Measurements from ENCODE around the gene OLFML3.

DNA sequence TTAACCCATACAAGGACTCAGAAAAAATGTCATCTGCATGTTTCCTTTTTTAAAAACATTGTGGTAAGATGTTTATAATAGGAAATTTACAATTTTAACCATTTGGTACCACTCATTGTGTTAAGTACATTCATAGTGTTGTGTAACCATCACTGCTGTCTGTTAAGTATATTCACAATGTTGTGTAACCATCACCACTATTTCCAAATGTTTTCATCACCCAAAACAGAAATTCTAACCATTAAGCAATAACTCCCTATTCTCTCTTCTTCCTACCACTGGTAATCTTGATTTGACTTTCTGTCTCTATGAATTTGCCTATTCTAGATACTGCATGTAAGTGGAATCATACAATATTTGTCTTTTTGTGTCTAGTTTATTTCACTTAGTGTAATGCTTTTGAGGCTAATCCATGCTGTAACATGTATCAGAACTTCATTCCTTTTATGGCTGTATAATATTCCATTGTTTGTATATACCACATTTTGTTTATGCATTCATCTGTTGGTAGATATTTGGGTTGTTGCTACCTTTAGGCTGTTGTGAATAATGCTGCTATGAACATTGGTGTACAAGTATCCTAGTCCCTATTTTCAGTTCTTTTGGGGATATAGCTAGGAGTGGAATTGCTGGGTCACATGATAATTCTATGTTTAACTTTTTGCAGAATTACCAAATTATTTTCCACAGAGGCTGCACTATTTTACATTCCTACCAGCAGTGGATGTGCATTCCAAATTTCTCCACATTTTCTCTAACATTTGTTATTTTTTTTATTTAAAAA is 36.1 kb upstream of the OLFML3 start:
- TF ChIP-seq POLR2AphosphoS5 (IDR thresholded peaks at IDR 0.05; ENCODE audit: low read depth, low read length) (no peak), TAF1 (IDR thresholded peaks at IDR 0.05; ENCODE audit: borderline replicate concordance, insufficient read depth, low read length) (no peak)
- TF ChIP-seq, protein P1, sequence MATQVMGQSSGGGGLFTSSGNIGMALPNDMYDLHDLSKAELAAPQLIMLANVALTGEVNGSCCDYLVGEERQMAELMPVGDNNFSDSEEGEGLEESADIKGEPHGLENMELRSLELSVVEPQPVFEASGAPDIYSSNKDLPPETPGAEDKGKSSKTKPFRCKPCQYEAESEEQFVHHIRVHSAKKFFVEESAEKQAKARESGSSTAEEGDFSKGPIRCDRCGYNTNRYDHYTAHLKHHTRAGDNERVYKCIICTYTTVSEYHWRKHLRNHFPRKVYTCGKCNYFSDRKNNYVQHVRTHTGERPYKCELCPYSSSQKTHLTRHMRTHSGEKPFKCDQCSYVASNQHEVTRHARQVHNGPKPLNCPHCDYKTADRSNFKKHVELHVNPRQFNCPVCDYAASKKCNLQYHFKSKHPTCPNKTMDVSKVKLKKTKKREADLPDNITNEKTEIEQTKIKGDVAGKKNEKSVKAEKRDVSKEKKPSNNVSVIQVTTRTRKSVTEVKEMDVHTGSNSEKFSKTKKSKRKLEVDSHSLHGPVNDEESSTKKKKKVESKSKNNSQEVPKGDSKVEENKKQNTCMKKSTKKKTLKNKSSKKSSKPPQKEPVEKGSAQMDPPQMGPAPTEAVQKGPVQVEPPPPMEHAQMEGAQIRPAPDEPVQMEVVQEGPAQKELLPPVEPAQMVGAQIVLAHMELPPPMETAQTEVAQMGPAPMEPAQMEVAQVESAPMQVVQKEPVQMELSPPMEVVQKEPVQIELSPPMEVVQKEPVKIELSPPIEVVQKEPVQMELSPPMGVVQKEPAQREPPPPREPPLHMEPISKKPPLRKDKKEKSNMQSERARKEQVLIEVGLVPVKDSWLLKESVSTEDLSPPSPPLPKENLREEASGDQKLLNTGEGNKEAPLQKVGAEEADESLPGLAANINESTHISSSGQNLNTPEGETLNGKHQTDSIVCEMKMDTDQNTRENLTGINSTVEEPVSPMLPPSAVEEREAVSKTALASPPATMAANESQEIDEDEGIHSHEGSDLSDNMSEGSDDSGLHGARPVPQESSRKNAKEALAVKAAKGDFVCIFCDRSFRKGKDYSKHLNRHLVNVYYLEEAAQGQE (IDR thresholded peaks at IDR 0.05; ENCODE audit: insufficient read depth in 1 of 2, low read depth in 2 of 2, low read length in 2 of 2), result no peak

Data from PFSK-1 (cell line).